GM19468 (cell line): ENCODE results near the gene MAD1L1.
"Not testable (repeated sequence)": the region's sequence is repeated elsewhere in the genome, so short reads cannot be mapped to it uniquely, and the experiment has no call there.

Source experiments
- ATAC-seq: cut with Tn5 transposase; IDR thresholded peaks from one replicate; pipeline ENCODE4 v1.9.1; 2021; ENCODE audit warnings: mild to moderate bottlenecking, moderate library complexity, moderate number of reproducible peaks; ENCODE audit not compliant: unreplicated experiment; ENCODE audit errors: extremely low read depth

MAD1L1 gene

DNA sequence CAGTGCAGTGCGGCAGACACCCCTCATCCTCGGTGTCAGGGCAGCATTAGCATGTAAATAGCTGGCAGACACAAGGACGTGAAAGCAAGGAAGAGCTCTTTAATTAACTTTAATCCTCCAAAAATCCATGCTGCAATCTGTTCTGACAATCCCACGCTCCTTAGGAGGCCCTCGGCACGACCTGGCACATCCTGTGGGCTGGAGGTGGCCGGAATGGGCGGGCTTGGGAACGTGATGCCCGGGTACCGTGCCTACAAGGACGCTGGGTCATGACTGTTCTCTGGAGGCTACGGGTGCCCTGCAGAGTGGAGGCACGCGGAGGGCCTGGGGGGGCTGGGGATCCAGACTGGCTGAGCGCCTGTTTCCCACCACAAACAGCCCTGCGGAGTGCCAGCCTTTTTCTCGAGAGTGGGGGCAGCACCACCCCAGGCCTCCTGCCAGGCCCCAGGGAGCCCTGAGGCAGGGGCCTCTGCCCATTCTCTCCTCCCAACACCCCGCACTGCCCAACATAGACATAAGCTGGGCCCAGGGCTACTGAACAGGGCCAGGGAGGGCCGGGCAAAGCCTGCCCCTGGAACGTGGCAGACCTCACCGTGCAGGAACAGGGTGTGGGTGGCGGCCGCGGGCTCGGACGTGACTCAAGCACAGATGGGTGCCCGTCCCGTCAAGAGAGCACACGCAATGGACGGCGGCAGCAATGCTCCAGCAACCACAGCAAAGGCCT lies 189.3 kb downstream of the MAD1L1 start:
- no peak for ATAC-seq

GRCh38 chr7:2042650-2043049 lies 190.1 kb downstream of the MAD1L1 start:
- ATAC-seq, result no peak

DNA sequence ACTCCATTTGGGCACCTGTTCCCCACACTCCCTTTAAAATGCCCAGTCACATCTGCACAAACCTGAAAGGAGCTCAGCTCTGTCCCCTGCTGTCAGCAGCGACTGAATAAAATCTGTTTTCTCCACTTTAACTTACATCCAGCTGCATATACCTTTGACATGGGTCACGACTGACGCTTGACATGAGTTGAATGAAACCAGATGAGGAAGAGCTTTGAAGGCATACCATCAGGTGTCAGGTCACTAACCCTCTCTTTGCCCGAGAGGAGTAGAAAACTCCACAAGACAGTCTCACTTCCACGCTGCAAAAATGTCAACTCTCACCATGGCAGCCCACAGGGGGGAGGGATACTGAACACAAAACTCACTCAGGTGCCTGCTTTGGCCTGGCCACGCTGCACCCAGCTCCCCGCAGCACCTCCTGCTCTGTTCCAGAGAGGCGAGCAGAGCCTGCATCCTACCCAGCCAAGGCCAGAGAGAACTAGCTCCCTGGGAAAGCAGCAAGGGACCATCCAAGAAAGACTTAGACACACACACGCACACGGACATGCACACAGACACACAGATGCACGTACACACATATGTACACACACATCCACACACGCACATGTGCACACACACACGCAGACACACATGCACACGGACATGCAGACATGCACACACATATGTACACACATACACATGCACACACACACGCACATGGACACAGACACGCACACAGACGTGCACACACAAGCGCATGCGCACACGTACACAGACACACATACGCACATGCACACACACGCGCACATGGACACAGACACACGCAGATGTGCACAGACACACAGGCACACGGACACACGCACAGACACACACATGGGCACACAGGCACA lies 191.0 kb downstream of the MAD1L1 start:
- ATAC-seq, result no peak

GRCh38 chr7:2040893-2041270 lies 191.9 kb downstream of the MAD1L1 start:
- no peak for ATAC-seq

GRCh38 chr7:2040201-2040892 lies 192.4 kb downstream of the MAD1L1 start:
- ATAC-seq, result no peak

- ATAC-seq, result no peak
Observed at GRCh38 chr7:2038931-2039728, 193.6 kb downstream of the MAD1L1 start.

DNA sequence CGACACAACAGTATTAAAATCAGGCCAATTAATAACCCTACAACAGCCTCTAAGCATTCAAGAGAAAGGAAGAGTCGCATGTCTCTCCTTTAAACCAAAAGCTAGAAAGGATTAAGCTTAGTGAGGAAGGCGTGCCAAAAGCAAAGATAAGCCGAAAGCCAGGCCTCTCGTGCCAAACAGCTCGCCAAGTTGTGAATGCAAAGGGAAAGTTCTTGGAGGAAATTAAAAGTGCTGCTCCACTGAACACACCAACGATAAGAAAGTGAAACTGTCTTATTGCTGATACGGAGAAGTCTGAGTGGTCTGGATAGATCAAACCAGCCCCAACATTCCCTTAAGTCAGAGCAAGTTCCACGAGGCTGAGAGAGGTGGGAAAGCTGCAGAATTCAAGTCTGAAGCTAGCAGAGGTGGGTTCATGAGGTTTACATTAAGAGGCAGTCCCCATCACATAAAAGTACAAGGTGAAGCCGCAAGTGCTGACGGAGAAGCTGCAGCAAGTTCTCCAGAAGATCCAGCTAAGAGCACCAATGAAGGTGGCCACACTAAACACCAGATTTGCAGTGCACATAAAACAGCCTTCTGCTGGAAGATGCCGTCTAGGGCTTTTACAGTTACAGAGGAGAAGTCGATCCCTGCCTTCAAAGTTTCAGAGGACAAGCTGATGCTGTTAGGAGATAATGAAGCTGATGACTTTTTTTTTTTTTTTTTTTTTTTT lies 194.8 kb downstream of the MAD1L1 start:
- ATAC-seq, result no peak

DNA sequence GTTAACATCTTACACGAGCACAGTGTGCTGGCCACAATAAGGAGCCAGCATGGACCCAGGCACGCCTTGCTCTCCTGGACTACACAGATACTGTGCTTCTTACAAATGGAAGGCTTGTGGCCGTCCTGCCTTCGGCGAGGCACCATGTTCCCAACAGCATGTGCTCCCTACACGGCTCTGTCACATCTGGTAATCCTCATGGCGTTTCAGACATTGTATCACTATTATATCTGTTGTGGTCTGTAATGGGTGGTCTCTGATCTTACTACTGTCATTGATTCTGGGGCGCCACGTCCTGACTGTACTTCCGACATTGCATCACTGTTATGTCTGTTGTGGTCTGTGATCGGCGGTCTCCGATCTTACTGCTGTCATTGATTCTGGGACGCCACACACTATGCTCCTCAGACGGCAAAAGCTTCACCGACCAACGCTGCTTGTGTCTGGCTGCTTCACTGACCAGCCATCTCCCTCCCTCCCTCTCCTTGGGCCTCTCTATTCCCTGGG lies 195.4 kb downstream of the MAD1L1 start:
- no peak for ATAC-seq

DNA sequence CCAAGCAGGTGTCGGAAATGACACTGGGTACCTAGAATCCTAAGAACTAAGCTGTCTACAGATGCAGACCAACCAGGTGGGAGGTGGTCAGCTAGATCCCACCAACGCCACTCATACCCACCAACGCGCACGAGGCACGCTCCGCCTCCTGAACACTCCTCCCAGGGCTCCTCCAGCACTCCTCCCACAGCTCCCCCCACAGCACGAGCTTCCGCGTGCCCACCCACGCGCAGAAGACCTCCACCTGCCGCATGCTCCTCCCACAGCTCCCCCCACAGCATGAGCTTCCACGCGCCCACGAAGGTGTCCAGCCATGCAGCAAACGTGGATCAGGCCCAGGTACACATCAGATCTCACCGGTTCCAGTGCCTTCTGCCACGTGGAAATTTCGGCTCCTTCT lies 196.0 kb downstream of the MAD1L1 start:
- no peak for ATAC-seq

GRCh38 chr7:2036201-2036600 lies 196.5 kb downstream of the MAD1L1 start:
- ATAC-seq, result not testable (repeated sequence)

GRCh38 chr7:2034291-2035201 lies 198.2 kb downstream of the MAD1L1 start:
- no peak for ATAC-seq

DNA sequence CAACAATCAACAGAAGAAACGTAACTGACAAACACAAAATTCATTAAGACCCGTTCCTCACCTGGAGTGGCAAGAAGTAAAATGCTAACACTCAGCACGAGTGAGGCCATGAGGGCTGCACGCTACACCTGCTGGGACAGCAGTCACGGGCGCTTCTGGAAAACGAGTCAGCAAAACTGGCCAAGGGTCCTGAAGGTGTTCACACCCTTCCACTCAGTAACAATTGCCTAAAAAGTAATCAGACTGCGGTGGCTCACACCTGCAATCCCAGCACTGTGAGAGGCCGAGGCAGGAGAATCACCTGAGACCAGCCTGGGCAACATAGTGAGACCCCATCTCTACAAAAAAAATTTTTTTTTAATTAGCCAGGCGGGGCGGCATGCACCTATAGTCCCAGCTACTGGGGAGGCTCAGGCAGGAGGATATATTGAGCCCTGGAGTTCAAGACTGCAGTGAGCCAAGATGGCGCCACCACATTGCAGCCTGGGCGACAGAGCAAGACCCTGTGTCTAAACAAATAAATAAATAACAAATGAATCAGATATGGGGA lies 199.1 kb downstream of the MAD1L1 start:
- no peak for ATAC-seq

DNA sequence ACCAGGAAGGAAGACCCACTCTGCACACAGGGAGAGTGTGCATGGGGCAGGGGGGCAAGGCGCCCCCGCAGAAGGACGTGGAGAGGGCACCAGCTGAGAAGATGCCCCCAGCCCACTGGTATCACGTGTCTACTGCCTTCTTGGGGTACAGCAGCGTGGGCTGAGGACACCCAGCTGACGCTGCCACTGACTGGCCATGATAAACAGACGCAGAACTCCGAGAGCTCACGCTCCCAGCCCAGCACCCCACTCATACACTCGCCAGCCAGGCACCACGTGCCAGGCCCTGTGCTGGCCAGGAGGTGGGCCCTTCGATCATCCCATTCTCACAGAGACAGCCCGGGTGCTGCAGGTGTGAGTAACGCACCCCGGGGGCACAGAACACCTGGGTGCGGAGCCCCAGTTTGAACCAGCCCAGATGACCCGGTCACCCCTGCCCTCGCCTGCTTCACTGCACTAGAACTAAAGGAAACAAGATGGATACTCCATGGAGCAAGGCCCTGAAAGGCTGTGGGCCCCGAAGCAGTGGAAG lies 199.8 kb downstream of the MAD1L1 start:
- ATAC-seq, result no peak

- ATAC-seq, result no peak
Observed at GRCh38 chr7:2032030-2032875, 200.5 kb downstream of the MAD1L1 start.

DNA sequence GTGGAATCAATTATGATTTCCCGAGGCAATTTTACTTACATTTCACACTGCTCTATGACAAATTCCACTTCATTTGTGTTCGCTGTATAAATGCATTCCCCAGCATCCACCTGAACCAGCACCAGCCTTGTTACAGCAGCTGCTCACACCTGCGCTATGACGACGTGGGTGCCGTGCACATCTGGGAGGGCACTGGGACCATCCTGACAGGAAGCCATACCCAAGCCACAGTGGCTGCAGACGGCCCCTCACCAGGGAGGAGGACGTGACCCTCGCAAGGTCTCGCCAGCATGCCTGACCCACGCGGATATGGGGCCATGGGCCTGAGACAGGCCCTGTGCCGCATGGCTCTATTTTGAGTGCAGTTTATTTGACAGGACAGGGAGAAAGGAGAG lies 201.3 kb downstream of the MAD1L1 start:
- ATAC-seq, result no peak

GRCh38 chr7:2030475-2031450 lies 202.0 kb downstream of the MAD1L1 start:
- no peak for ATAC-seq
